Left lung (tissue), 10 donors: ENCODE data around the gene LHFPL2. TPM values are rescaled to one million over a fixed set of nuclear protein-coding genes. Genes with fewer than 3 reads are reported as not detected.

Source experiments
- ATAC-seq: fragments of 200-7000 bp; cut with Tn5 transposase; one replicate; pipeline ENCODE4 v1.9.1; 2020; ENCODE audit warnings: moderate library complexity
- DNase-seq, 4 donors: peaks; one replicate each; pipeline ENCODE4 v3.0.0-alpha.2; 2013 to 2020
- H3K27ac ChIP-seq, 2 donors: fragments of 200-600 bp; sonication (generic) in 1 of 2; one replicate each; pipeline versions ENCODE4 v1.5.0 to v1.8.0; 2020 to 2021
- H3K27me3 ChIP-seq, 2 donors: fragments of 200-600 bp; sonication (generic) in 1 of 2; one replicate each; pipeline versions ENCODE4 v1.5.0 to v1.8.0; 2020 to 2021
- H3K36me3 ChIP-seq, 2 donors: fragments of 200-600 bp; sonication (generic) in 1 of 2; one replicate each; pipeline versions ENCODE4 v1.5.0 to v1.8.0; 2020 to 2021
- H3K4me1 ChIP-seq, 2 donors: fragments of 200-600 bp; one replicate each; pipeline ENCODE4 v1.8.0; 2021
- H3K4me3 ChIP-seq, 2 donors: fragments of 200-600 bp; sonication (generic) in 1 of 2; one replicate each; pipeline versions ENCODE4 v1.5.0 to v1.8.0; 2020 to 2021; ENCODE audit warnings: mild to moderate bottlenecking in 1 of 2
- H3K9me3 ChIP-seq, 2 donors: fragments of 200-600 bp; sonication (generic) in 1 of 2; one replicate each; pipeline versions ENCODE4 v1.5.0 to v1.8.0; 2020 to 2021
- intact Hi-C, 2 donors: fragments of 100-400 bp; cut with DNase I; formaldehyde crosslinking; loops; one replicate each; pipeline versions ENCODE4 v1.11.2 to v1.14.2; 2022
- polyA plus RNA-seq, 6 donors: library from polyadenylated mRNA; unstranded; fragments of 120-200 nt; gene quantifications; one replicate each; pipeline ENCODE4 v1.2.1, GENCODE V29; 2013; ENCODE audit not compliant: insufficient read length in 6 of 6
- total RNA-seq, 2 donors: library from RNA; stranded (reverse); fragmentation: NEBNext Ultra II Directional; extraction: Animal tissue kit (Norgen Biotek cat#: 25700); gene quantifications; one replicate each; pipeline ENCODE4 v1.2.1, GENCODE V29; 2021
- TF ChIP-seq, protein P1 (sequence below), 2 donors: fragments of 200-600 bp; sonication (generic) in 1 of 2; IDR thresholded peaks; one replicate each; pipeline versions ENCODE4 v1.5.0 to v1.8.0; 2021; ENCODE audit warnings: antibody characterized with exemption in 2 of 2
- donor health status: DM: no; HTN: yes; CAD: no.
- donor health status: DM: no; HTN: no; CAD: no.

The LHFPL2 gene
- total and polyA plus RNA-seq, 8 donors, result 39.6 to 89.9 (median 48.9) TPM

DNA sequence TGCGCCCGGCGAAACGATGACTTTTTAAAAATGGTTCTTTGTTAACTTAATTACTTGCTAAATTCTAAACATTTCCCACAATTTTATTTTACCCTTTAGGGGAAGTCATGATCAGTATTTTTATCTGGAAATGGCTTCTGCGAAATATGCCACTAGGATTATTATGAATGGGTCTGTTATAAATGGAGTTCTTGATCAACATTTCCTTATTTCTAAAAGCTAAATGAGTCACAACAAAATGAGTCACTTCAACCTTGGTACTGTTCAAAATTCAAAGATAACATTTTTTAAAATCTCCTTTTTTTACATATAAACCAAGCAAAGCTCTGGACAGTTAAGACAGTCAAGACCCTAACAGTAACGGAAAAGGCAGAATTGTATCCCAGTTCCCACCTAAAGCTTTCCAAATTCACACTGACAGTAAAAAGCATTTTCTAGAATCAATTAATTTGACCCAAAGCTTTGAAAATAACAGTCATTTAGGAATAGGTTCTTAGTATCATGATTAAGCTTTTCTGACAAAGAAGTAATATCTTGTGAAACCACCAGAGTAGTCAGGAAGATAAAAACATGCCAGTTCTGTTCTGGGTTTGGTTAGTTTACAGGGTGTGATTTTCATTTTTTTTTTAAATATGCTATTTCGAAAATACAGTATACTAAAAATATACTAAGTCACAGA is 81.7 kb downstream of the LHFPL2 start:
- intact Hi-C loops, result no loop called here
- H3K36me3 ChIP-seq, result no peaks in the 10 kb centered on the region
- H3K9me3 ChIP-seq, result no peaks in the 10 kb centered on the region
- TF ChIP-seq, protein P1, sequence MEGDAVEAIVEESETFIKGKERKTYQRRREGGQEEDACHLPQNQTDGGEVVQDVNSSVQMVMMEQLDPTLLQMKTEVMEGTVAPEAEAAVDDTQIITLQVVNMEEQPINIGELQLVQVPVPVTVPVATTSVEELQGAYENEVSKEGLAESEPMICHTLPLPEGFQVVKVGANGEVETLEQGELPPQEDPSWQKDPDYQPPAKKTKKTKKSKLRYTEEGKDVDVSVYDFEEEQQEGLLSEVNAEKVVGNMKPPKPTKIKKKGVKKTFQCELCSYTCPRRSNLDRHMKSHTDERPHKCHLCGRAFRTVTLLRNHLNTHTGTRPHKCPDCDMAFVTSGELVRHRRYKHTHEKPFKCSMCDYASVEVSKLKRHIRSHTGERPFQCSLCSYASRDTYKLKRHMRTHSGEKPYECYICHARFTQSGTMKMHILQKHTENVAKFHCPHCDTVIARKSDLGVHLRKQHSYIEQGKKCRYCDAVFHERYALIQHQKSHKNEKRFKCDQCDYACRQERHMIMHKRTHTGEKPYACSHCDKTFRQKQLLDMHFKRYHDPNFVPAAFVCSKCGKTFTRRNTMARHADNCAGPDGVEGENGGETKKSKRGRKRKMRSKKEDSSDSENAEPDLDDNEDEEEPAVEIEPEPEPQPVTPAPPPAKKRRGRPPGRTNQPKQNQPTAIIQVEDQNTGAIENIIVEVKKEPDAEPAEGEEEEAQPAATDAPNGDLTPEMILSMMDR (IDR thresholded peaks at IDR 0.05), result no peak
- H3K27me3 ChIP-seq, result no peaks in the 10 kb centered on the region
- no peak overlapping the region for H3K4me3 ChIP-seq
- H3K27ac ChIP-seq, result peak overlapping the region in 1 of 2 donors; percentile 24
- H3K4me1 ChIP-seq, result peaks cover 11 to 27% of the 10 kb centered on the region in 2 donors
- no peak for DNase-seq
- no peak for ATAC-seq

DNA sequence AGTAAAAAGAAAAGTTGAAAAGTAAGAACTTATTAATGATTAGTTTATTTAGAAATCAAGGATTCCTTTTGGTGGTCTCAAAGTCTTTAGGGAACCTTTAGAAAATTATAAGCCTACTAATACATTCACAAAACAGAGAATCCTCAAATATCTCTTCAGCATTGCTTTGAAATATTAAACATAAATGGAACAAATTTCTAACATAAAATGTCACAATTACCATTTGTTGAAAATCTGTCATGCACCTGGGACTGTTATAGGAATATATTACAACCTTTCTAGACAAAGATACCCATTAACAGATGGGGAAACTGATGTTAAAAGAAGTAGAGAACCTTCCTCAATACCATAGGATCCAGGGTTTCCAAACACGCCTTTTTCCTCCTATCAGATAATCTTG is 83.2 kb downstream of the LHFPL2 start:
- DNase-seq, result no peak
- intact Hi-C loops, result no loop called here
- Histone ChIP-seq H3K4me1 (peaks cover 11 to 27% of the 10 kb centered on the region in 2 donors), H3K27me3 (no peaks in the 10 kb centered on the region), H3K9me3 (no peaks in the 10 kb centered on the region), H3K27ac (no peak overlapping the region), H3K36me3 (no peaks in the 10 kb centered on the region), H3K4me3 (no peak overlapping the region)
- ATAC-seq, result no peak
- TF ChIP-seq, protein P1 (IDR thresholded peaks at IDR 0.05), result no peak

DNA sequence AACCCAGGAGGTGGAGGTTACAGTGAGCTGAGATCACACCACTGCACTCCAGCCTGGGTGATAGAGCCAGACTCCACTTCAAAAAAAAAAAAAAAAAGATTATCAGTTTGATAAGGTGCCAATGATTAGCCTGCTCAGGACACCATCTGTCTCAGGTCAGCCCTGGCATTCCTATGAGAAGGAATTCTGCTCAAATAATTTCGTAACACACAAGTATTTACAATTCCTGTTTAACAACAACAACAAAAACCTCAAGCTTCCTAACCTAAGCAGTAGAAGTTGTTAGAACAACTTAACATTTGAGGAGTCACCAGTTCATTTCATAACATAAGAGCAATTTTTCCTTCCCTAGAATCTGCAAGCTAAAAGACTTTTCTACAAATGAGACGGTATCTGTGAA is 85.0 kb downstream of the LHFPL2 start:
- Histone ChIP-seq H3K4me1 (peaks cover 4 to 23% of the 10 kb centered on the region in 2 donors), H3K27me3 (no peaks in the 10 kb centered on the region), H3K4me3 (no peak overlapping the region), H3K9me3 (no peaks in the 10 kb centered on the region), H3K27ac (no peak overlapping the region), H3K36me3 (no peaks in the 10 kb centered on the region)
- intact Hi-C loops, result no loop called here
- ATAC-seq (no peak), DNase-seq (no peak)
- TF ChIP-seq, protein P1 (IDR thresholded peaks at IDR 0.05), result no peak

DNA sequence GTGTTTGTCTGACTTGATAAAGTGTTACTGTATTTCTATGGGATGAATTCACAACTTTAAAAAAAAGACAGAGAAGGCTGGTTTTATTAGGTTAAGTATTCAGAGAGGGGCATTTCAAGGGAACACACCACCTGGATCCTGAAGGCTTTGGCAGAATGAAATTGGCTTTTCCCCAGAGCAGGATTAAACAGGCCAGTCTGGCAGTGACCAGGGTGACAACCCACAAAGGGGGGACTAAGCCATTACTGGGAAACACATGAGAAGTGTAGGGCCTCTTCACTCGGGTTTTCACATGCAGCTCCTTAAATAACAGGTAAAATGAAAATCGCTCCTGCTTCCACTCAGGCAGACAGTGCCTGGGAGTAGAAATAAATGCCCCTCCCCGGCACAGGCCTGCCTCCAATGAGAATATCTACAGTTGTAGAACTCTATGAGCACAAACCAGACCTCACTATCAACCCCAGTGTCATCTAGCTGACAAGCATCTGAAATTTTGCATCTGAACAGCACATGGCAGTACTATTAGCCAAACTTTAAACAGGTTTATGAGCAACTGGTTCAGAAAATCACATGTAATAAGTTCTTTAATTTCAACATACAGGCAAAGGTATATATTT is 85.8 kb downstream of the LHFPL2 start:
- DNase-seq (no peak), ATAC-seq (no peak)
- Histone ChIP-seq H3K36me3 (no peaks in the 10 kb centered on the region), H3K27ac (no peak overlapping the region), H3K4me3 (no peak overlapping the region), H3K9me3 (no peaks in the 10 kb centered on the region), H3K4me1 (peaks cover 4 to 18% of the 10 kb centered on the region in 2 donors), H3K27me3 (no peaks in the 10 kb centered on the region)
- intact Hi-C loops, result no loop called here
- TF ChIP-seq, protein P1 (IDR thresholded peaks at IDR 0.05), result no peak

DNA sequence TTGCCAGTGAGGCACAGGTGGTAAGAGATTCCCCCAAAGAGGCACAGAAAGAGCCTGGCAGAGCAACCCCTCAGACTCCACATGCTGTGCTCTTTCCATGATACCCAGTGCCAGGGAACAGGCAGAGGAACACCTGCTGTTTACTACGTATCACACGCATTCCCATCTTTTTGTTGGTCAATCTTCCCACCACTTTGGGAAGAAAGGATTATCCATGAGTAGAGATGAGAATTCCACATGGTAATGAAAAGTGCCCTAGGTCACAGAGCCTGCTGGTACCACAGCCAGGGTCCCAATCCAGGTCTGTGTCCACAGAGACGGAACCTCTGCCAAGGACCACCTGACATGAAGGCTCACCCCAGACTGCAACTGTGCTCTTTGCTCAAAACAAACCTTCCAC is 86.6 kb downstream of the LHFPL2 start:
- no peak for DNase-seq
- ATAC-seq, result no peak
- intact Hi-C loops, result no loop called here
- Histone ChIP-seq H3K4me3 (no peak overlapping the region), H3K27ac (no peak overlapping the region), H3K27me3 (no peaks in the 10 kb centered on the region), H3K4me1 (peaks cover 0 to 9% of the 10 kb centered on the region in 2 donors), H3K9me3 (no peaks in the 10 kb centered on the region), H3K36me3 (no peaks in the 10 kb centered on the region)
- TF ChIP-seq, protein P1 (IDR thresholded peaks at IDR 0.05), result no peak
